Upper lobe of left lung (tissue), 4 donors: ENCODE results near the gene DPY19L1.
"Not testable (repeated sequence)": the region's sequence is repeated elsewhere in the genome, so short reads cannot be mapped to it uniquely, and the experiment has no call there.

ENCODE experiments used
- CTCF ChIP-seq, 6 experiments: fragments of 450-650 bp in 4 of 6; fragments of 200-600 bp in 2 of 6; sonication (generic) in 2 of 6; IDR thresholded peaks; one replicate each; pipeline ENCODE4 v1.5.1; 2016 to 2019; ENCODE audit warnings: antibody characterized with exemption in 6 of 6
- POLR2AphosphoS5 ChIP-seq, 2 donors: sonication (generic); formaldehyde crosslinking; IDR thresholded peaks; one replicate each; pipeline ENCODE4 v1.5.1; 2017; ENCODE audit warnings: antibody characterized with exemption in 2 of 2

DNA sequence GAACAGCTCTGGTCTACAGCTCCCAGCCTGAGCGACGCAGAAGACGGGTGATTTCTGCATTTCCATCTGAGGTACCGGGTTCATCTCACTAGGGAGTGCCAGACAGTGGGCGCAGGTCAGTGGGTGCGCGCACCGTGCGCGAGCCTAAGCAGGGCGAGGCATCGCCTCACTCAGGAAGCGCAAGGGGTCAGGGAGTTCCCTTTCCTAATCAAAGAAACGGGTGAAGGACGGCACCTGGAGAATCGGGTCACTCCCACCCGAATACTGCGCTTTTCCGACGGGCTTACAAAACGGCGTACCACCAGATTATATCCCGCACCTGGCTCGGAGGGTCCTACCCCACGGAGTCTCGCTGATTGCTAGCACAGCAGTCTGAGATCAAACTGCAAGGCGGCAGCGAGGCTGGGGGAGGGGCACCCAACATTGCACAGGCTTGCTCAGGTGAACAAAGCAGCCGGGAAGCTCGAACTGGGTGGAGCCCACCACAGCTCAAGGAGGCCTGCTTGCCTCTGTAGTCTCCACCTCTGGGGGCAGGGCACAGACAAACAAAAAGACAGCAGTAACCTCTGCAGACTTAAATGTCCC, 130.9 kb downstream of the DPY19L1 start:
- TF ChIP-seq CTCF, POLR2AphosphoS5 (IDR thresholded peaks at IDR 0.05): not testable (repeated sequence)
